B cell (primary cell): ENCODE measurements around the gene GPR160. TPM values are rescaled to one million over a fixed set of nuclear protein-coding genes. Genes with fewer than 3 reads are reported as not detected.

Experiments
- ATAC-seq: fragments of 200-7000 bp; cut with Tn5 transposase; one replicate; pipeline ENCODE4 v1.10.0; 2021; ENCODE audit warnings: low read depth, mild to moderate bottlenecking, moderate number of reproducible peaks, moderate library complexity
- CTCF ChIA-PET: fragments of 350-600 bp; sonication (Branson Sonifier 250); formaldehyde crosslinking; loops from one replicate; lab custom pipeline; 2021; ENCODE audit warnings: antibody characterized with exemption, inconsistent platforms; lab: Charles Lee
- POLR2A ChIA-PET: fragments of 350-600 bp; sonication (Branson Sonifier 250); formaldehyde crosslinking; loops from one replicate; lab custom pipeline; 2021; ENCODE audit warnings: antibody characterized with exemption; lab: Charles Lee
- DNase-seq: peaks from one replicate; pipeline ENCODE4 v3.0.0; 2013
- H2AFZ ChIP-seq: 2 replicates; pipeline ENCODE4 v1.6.1; 2012; ENCODE audit warnings: mild to moderate bottlenecking, low read depth, low read length; ENCODE audit not compliant: insufficient read depth, poor library complexity, severe bottlenecking
- H3K27ac ChIP-seq, 2 donors: 1 replicate in 1 of 2; 2 replicates in 1 of 2; pipeline ENCODE4 v1.5.1; 2012 to 2013; ENCODE audit warnings: low read length in 2 of 2, mild to moderate bottlenecking in 2 of 2, moderate library complexity in 1 of 2
- H3K27me3 ChIP-seq, 4 experiments: fragments of 200-600 bp in 1 of 4; sonication (generic) in 1 of 4; replicated peaks in 1 of 4; 1 replicate in 2 of 4; 2 replicates in 2 of 4; pipeline versions ENCODE4 v1.6.1 to v1.7.0; 2013 to 2016; ENCODE audit warnings: low read length in 3 of 4, mild to moderate bottlenecking in 2 of 4, mixed read lengths in 1 of 4, moderate library complexity in 1 of 4; ENCODE audit not compliant: insufficient read depth in 4 of 4, control insufficient read depth in 3 of 4; ENCODE audit errors: control extremely low read depth in 1 of 4
- H3K36me3 ChIP-seq, 2 experiments: replicated peaks in 1 of 2; 1 replicate in 1 of 2; 2 replicates in 1 of 2; pipeline versions ENCODE4 v1.6.1 to v1.7.1; 2013; ENCODE audit warnings: low read length in 1 of 2; ENCODE audit not compliant: insufficient read depth in 2 of 2, control insufficient read depth in 1 of 2; ENCODE audit errors: control extremely low read depth in 1 of 2, extremely low read depth in 1 of 2
- H3K4me1 ChIP-seq, 2 donors: fragments of 200-600 bp in 1 of 2; sonication (generic) in 1 of 2; 1 replicate in 1 of 2; 2 replicates in 1 of 2; pipeline versions ENCODE4 v1.5.1 to v1.6.1; 2013 to 2017; ENCODE audit warnings: low read length in 2 of 2; ENCODE audit not compliant: control insufficient read depth in 2 of 2, insufficient read depth in 2 of 2
- H3K4me2 ChIP-seq: replicated peaks from 2 replicates; pipeline ENCODE3; 2012; ENCODE audit warnings: mild to moderate bottlenecking, low read depth, low read length; ENCODE audit not compliant: poor library complexity, severe bottlenecking
- H3K4me3 ChIP-seq, 5 experiments: fragments of 200-600 bp in 1 of 5; sonication (generic) in 1 of 5; 1 replicate in 3 of 5; 2 replicates in 2 of 5; pipeline versions ENCODE4 v1.5.1 to v1.7.0; 2011 to 2016; ENCODE audit warnings: low read length in 4 of 5, mild to moderate bottlenecking in 4 of 5, low read depth in 2 of 5, control low read depth in 1 of 5, moderate library complexity in 1 of 5; ENCODE audit not compliant: insufficient read depth in 1 of 5; ENCODE audit errors: control extremely low read depth in 1 of 5, extremely low read depth in 1 of 5
- H3K79me2 ChIP-seq: fragments of 200-600 bp; sonication (generic); one replicate; pipeline ENCODE4 v1.6.0; 2016; ENCODE audit warnings: low read length; ENCODE audit not compliant: control insufficient read depth, insufficient read depth
- H3K9ac ChIP-seq: fragments of 200-600 bp; sonication (generic); 2 replicates; pipeline ENCODE4 v1.6.1; 2017; ENCODE audit warnings: mild to moderate bottlenecking, low read length, moderate library complexity
- H3K9me3 ChIP-seq, 3 donors: one replicate each; pipeline versions ENCODE4 v1.6.1 to v1.7.1; 2013; ENCODE audit warnings: low read length in 2 of 3; ENCODE audit not compliant: control insufficient read depth in 2 of 3, insufficient read depth in 1 of 3; ENCODE audit errors: control extremely low read depth in 1 of 3
- H4K20me1 ChIP-seq: 2 replicates; pipeline ENCODE4 v1.6.0; 2012; ENCODE audit warnings: mild to moderate bottlenecking, low read length; ENCODE audit not compliant: insufficient read depth, control insufficient read depth, poor library complexity, severe bottlenecking
- H3K27ac Mint-ChIP-seq: one replicate; pipeline ENCODE4 v1.8.0; 2021; ENCODE audit warnings: mixed read lengths
- H3K27me3 Mint-ChIP-seq: one replicate; pipeline ENCODE4 v1.8.0; 2021; ENCODE audit warnings: mixed read lengths
- H3K4me1 Mint-ChIP-seq: one replicate; pipeline ENCODE4 v1.8.0; 2021; ENCODE audit warnings: mixed read lengths
- H3K4me3 Mint-ChIP-seq: one replicate; pipeline ENCODE4 v1.8.0; 2021; ENCODE audit warnings: mixed read lengths
- H3K9me3 Mint-ChIP-seq: one replicate; pipeline ENCODE4 v1.8.0; 2022; ENCODE audit warnings: mixed read lengths; ENCODE audit not compliant: insufficient read depth
- EZH2 ChIP-seq: IDR thresholded peaks from 2 replicates; pipeline ENCODE4 v1.6.1; 2012; ENCODE audit warnings: borderline replicate concordance, low read depth, mild to moderate bottlenecking, moderate library complexity, low read length; ENCODE audit not compliant: insufficient read depth, poor library complexity, severe bottlenecking
- WGBS: methylation state at CpG from one replicate; pipeline ENCODE4 v1.1.5; 2013; ENCODE audit warnings: missing lambda C conversion rate; ENCODE audit not compliant: insufficient coverage; 5-methylcytosine and 5-hydroxymethylcytosine counted together
- intact Hi-C: fragments of 100-400 bp; cut with micrococcal nuclease; formaldehyde crosslinking; loops from one replicate; pipeline ENCODE4 v1.10.0; 2022
- polyA plus RNA-seq: library from polyadenylated mRNA; depleted of rRNA; stranded (reverse); fragments of >200 nt; gene quantifications from 2 replicates; pipeline ENCODE4 v1.2.3, GENCODE V29; 2012
- total RNA-seq, 2 donors: library from RNA; stranded (reverse); fragments of 120-200 nt in 1 of 2; gene quantifications; 1 replicate in 1 of 2; 2 replicates in 1 of 2; pipeline versions ENCODE4 v1.2.3 to v1.2.4, GENCODE V29; 2013 to 2022
- TF ChIP-seq, protein P1 (sequence below): fragments of 200-600 bp; IDR thresholded peaks from one replicate; pipeline ENCODE4 v1.8.0; 2022; ENCODE audit warnings: antibody characterized with exemption, mild to moderate bottlenecking

The GPR160 gene
- total and polyA plus RNA-seq, 2 donors (not counting 1 experiment from before 2014, with no cell fraction given), result 17.4 to 17.5 TPM

DNA sequence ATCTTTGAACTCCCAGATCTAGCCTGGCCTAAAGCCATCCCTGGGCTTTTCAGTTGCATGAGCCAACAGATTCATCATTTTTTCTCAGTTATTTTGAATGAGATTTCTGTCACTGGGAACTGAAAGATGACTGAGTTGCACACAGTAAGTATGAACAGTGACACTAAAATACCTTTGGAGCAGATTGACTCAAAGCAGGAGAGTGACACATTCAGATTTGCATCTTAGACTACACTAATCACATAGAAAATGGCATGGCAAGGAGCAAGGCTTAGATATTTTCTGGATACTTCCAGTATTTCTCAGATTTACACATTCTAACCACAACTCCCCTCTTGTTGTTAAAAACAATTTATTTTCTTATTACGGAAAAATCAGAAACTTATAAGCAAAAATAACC is 38.4 kb upstream of the GPR160 start:
- Histone ChIP-seq H2AFZ (no peak overlapping the region), H3K4me2 (peak overlapping the region; percentile 5), H3K9me3 (peaks cover 0 to 6% (median 0%) of the 10 kb centered on the region in 3 donors), H3K4me1 (peaks cover 34 to 40% of the 10 kb centered on the region in 2 donors), H3K9ac (no peak overlapping the region), H3K36me3 (peaks cover 8 to 17% of the 10 kb centered on the region in 2 experiments), H3K4me3 (no peak overlapping the region), H3K79me2 (no peaks in the 10 kb centered on the region), H3K27me3 (no peaks in the 10 kb centered on the region), H4K20me1 (no peaks in the 10 kb centered on the region), H3K27ac (peak overlapping the region in 1 of 2 donors; percentile 62)
- no CpG with 5 or more reads among the region's 1 CpG for WGBS
- no peaks in the 10 kb centered on the region for H3K27me3 Mint-ChIP-seq
- ChIA-PET POLR2A (no interaction called here), CTCF (interaction anchor here (0.9 kb wide), 1 partner anchor 69 kb away, joined by 4 read pairs; no protein-coding TSS in a partner anchor)
- no peaks in the 10 kb centered on the region for H3K9me3 Mint-ChIP-seq
- DNase-seq (no peak), ATAC-seq (no peak)
- TF ChIP-seq EZH2, result no peak
- TF ChIP-seq, protein P1, sequence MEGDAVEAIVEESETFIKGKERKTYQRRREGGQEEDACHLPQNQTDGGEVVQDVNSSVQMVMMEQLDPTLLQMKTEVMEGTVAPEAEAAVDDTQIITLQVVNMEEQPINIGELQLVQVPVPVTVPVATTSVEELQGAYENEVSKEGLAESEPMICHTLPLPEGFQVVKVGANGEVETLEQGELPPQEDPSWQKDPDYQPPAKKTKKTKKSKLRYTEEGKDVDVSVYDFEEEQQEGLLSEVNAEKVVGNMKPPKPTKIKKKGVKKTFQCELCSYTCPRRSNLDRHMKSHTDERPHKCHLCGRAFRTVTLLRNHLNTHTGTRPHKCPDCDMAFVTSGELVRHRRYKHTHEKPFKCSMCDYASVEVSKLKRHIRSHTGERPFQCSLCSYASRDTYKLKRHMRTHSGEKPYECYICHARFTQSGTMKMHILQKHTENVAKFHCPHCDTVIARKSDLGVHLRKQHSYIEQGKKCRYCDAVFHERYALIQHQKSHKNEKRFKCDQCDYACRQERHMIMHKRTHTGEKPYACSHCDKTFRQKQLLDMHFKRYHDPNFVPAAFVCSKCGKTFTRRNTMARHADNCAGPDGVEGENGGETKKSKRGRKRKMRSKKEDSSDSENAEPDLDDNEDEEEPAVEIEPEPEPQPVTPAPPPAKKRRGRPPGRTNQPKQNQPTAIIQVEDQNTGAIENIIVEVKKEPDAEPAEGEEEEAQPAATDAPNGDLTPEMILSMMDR, result no peak
- peaks cover 52% of the 10 kb centered on the region for H3K4me1 Mint-ChIP-seq
- H3K4me3 Mint-ChIP-seq, result no peak overlapping the region
- H3K27ac Mint-ChIP-seq, result peak overlapping the region; percentile 22
- intact Hi-C loops, result no loop called here

DNA sequence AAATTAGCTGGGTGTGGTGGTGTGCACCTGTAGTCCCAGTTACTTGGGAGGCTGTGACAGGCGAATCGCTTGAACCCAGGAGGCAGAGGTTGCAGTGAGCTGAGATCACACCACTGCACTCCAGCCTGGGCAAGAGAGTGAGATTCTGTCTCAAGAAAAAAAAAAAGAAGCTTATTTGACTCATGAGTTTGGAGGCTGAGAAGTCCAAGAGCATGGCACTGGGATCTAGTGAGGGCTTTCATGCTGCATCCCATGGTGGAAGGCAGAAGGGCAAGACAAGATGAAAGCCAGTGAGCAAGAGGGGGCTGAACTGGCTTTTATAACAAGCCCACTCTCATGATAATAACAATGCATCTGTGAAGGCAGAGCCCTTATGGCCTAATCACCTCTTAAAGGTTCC is 37.7 kb upstream of the GPR160 start:
- intact Hi-C loops, result no loop called here
- no peak for ATAC-seq
- no peak for DNase-seq
- no peak for TF ChIP-seq EZH2
- TF ChIP-seq, protein P1, result no peak
- Mint-ChIP-seq H3K4me3 (no peak overlapping the region), H3K9me3 (no peaks in the 10 kb centered on the region), H3K27ac (no peak overlapping the region), H3K4me1 (peaks cover 56% of the 10 kb centered on the region), H3K27me3 (no peaks in the 10 kb centered on the region)
- Histone ChIP-seq H2AFZ (no peak overlapping the region), H3K36me3 (peaks cover 7 to 13% of the 10 kb centered on the region in 2 experiments), H3K9ac (no peak overlapping the region), H3K79me2 (no peaks in the 10 kb centered on the region), H3K4me2 (no peak overlapping the region), H3K27ac (no peak overlapping the region), H3K9me3 (peaks cover 0 to 6% (median 0%) of the 10 kb centered on the region in 3 donors), H3K4me1 (peaks cover 34 to 40% of the 10 kb centered on the region in 2 donors), H4K20me1 (no peaks in the 10 kb centered on the region), H3K27me3 (no peaks in the 10 kb centered on the region), H3K4me3 (no peak overlapping the region)
- WGBS, result 100% methylated on average over 2 of the region's 2 CpGs
- ChIA-PET CTCF (no interaction called here), POLR2A (no interaction called here)
